GM23338 (cell line): ENCODE results near the gene GRM4. TPM values are rescaled to one million over a fixed set of nuclear protein-coding genes. Genes with fewer than 3 reads are reported as not detected.

Experiments
- ATAC-seq: fragments of 200-7000 bp; cut with Tn5 transposase; 3 replicates; pipeline ENCODE4 v1.9.1; 2020
- DNase-seq: peaks from one replicate; pipeline ENCODE4 v3.0.0-alpha.2; 2015; ENCODE audit warnings: low spot score
- H2AFZ ChIP-seq: fragments of 200-600 bp; sonication (generic); 2 replicates; pipeline ENCODE4 v1.8.0; 2016; ENCODE audit warnings: antibody characterized with exemption, mild to moderate bottlenecking, moderate library complexity
- H3F3A ChIP-seq: fragments of 200-600 bp; sonication (generic); replicated peaks from 2 replicates; pipeline ENCODE4 v1.8.0; 2017; ENCODE audit warnings: antibody characterized with exemption, mixed run types, low read depth
- H3K27ac ChIP-seq: fragments of 200-600 bp; sonication (generic); 2 replicates; pipeline ENCODE4 v1.6.1; 2016; ENCODE audit warnings: low read depth
- H3K27me3 ChIP-seq: fragments of 200-600 bp; sonication (generic); 2 replicates; pipeline ENCODE4 v1.8.0; 2016; ENCODE audit warnings: mild to moderate bottlenecking, mixed run types, moderate library complexity; ENCODE audit not compliant: insufficient read depth
- H3K36me3 ChIP-seq: fragments of 200-600 bp; sonication (generic); 2 replicates; pipeline ENCODE4 v1.8.0; 2016; ENCODE audit warnings: mild to moderate bottlenecking; ENCODE audit not compliant: insufficient read depth
- H3K4me1 ChIP-seq: fragments of 200-600 bp; sonication (generic); 2 replicates; pipeline ENCODE4 v1.8.0; 2016; ENCODE audit warnings: mild to moderate bottlenecking, moderate library complexity; ENCODE audit not compliant: insufficient read depth
- H3K4me2 ChIP-seq: fragments of 200-600 bp; sonication (generic); 2 replicates; pipeline ENCODE4 v1.7.1; 2017; ENCODE audit warnings: mixed run types
- H3K4me3 ChIP-seq: fragments of 200-600 bp; sonication (generic); 2 replicates; pipeline ENCODE4 v1.6.1; 2016; ENCODE audit warnings: mixed run types
- H3K79me2 ChIP-seq: fragments of 200-600 bp; sonication (generic); replicated peaks from 2 replicates; pipeline ENCODE4 v1.8.0; 2017; ENCODE audit warnings: mild to moderate bottlenecking; ENCODE audit not compliant: insufficient read depth
- H3K9me2 ChIP-seq: fragments of 200-600 bp; sonication (generic); 2 replicates; pipeline ENCODE4 v1.8.0; 2017; ENCODE audit not compliant: insufficient read depth
- H4K20me1 ChIP-seq: fragments of 200-600 bp; sonication (generic); replicated peaks from 2 replicates; pipeline ENCODE4 v1.8.0; 2017; ENCODE audit warnings: mild to moderate bottlenecking; ENCODE audit not compliant: insufficient read depth
- H3K27ac Mint-ChIP-seq: 2 replicates; pipeline ENCODE4 v1.8.0; 2020; ENCODE audit warnings: inconsistent platforms, mild to moderate bottlenecking, moderate library complexity, mixed read lengths
- H3K27me3 Mint-ChIP-seq: 3 replicates; pipeline ENCODE4 v1.8.0; 2022; ENCODE audit warnings: low read depth, mild to moderate bottlenecking, moderate library complexity, mixed read lengths, inconsistent platforms; ENCODE audit not compliant: insufficient read depth, poor library complexity
- H3K36me3 Mint-ChIP-seq: 3 replicates; pipeline ENCODE4 v1.8.0; 2021; ENCODE audit warnings: low read depth, mild to moderate bottlenecking, inconsistent platforms, moderate library complexity, mixed read lengths
- H3K4me1 Mint-ChIP-seq: 3 replicates; pipeline ENCODE4 v1.8.0; 2020; ENCODE audit warnings: mild to moderate bottlenecking, inconsistent platforms, mixed read lengths
- H3K4me3 Mint-ChIP-seq: 3 replicates; pipeline ENCODE4 v1.8.0; 2021; ENCODE audit warnings: moderate library complexity, mild to moderate bottlenecking, inconsistent platforms, mixed read lengths
- H3K9me3 Mint-ChIP-seq: 3 replicates; pipeline ENCODE4 v1.8.0; 2020; ENCODE audit warnings: moderate library complexity, mild to moderate bottlenecking, inconsistent platforms, mixed read lengths
- CREB1 ChIP-seq: fragments of 250-450 bp; sonication (Bioruptor Pico); IDR thresholded peaks from 2 replicates; pipeline ENCODE4 v1.5.0; 2020; ENCODE audit warnings: low read depth, mild to moderate bottlenecking, moderate library complexity
- EZH2 ChIP-seq: fragments of 200-600 bp; sonication (generic); IDR thresholded peaks from one replicate; pipeline ENCODE4 v1.8.0; 2017; ENCODE audit warnings: antibody characterized with exemption, mild to moderate bottlenecking, low read depth; ENCODE audit not compliant: unreplicated experiment
- EZH2phosphoT487 ChIP-seq: fragments of 200-600 bp; sonication (generic); IDR thresholded peaks from one replicate; pipeline ENCODE4 v1.8.1; 2018; ENCODE audit warnings: antibody characterized with exemption; ENCODE audit not compliant: unreplicated experiment
- JUNB ChIP-seq: IDR thresholded peaks from one replicate; pipeline ENCODE4 v1.6.1; 2016; ENCODE audit warnings: antibody characterized with exemption; ENCODE audit not compliant: unreplicated experiment
- NANOG ChIP-seq: IDR thresholded peaks from 2 replicates; pipeline ENCODE4 v1.6.1; 2016; ENCODE audit warnings: antibody characterized with exemption, borderline replicate concordance
- POLR2AphosphoS5 ChIP-seq: IDR thresholded peaks from 2 replicates; pipeline ENCODE4 v1.6.1; 2016; ENCODE audit warnings: antibody characterized with exemption, low read depth
- STAT1 ChIP-seq: IDR thresholded peaks from one replicate; pipeline ENCODE4 v1.6.1; 2016; ENCODE audit warnings: antibody characterized with exemption; ENCODE audit not compliant: unreplicated experiment
- ZNF114 ChIP-seq: fragments of 250-450 bp; sonication (Bioruptor Pico); IDR thresholded peaks from 2 replicates; pipeline ENCODE4 v1.5.0; 2020; ENCODE audit warnings: mild to moderate bottlenecking, moderate library complexity
- ZNF331 ChIP-seq: fragments of 250-450 bp; sonication (Bioruptor Pico); IDR thresholded peaks from 2 replicates; pipeline ENCODE4 v1.5.0; 2020; ENCODE audit warnings: low read depth, mild to moderate bottlenecking, moderate library complexity
- polyA plus RNA-seq: library from polyadenylated mRNA; unstranded; fragments of >200 nt; fragmentation: Nextera tagmentation; extraction: Ambion mirVana; gene quantifications from 2 replicates; pipeline ENCODE4 v1.2.1, GENCODE V29; 2016
- total RNA-seq: library from RNA; depleted of rRNA; stranded (reverse); fragments of >200 nt; shearing (Covaris generic); gene quantifications from 2 replicates; pipeline ENCODE4 v1.2.3, GENCODE V29; 2014
- TF ChIP-seq, protein P1 (sequence below): fragments of 250-450 bp; sonication (Bioruptor Pico); IDR thresholded peaks from 2 replicates; pipeline ENCODE4 v1.5.0; 2020; ENCODE audit warnings: mild to moderate bottlenecking, moderate library complexity
- TF ChIP-seq, protein P2 (sequence below), 2 experiments: fragments of 200-600 bp in 1 of 2; sonication (generic) in 1 of 2; conservative IDR thresholded peaks; 2 replicates each; pipeline versions ENCODE4 v1.5.1 to v1.6.1; 2016 to 2017; ENCODE audit warnings: antibody characterized with exemption in 2 of 2, low read depth in 2 of 2, mild to moderate bottlenecking in 2 of 2, moderate library complexity in 1 of 2
- TF ChIP-seq, protein P3 (sequence below): IDR thresholded peaks from 2 replicates; pipeline ENCODE4 v1.6.1; 2016; ENCODE audit warnings: antibody characterized with exemption
- TF ChIP-seq, protein P4 (sequence below): IDR thresholded peaks from one replicate; pipeline ENCODE4 v1.6.1; 2018; ENCODE audit warnings: antibody characterized with exemption; ENCODE audit not compliant: unreplicated experiment

The GRM4 gene
- total and polyA plus RNA-seq, 2 experiments from 2014 or later, result 7.0 to 30.6 TPM

DNA sequence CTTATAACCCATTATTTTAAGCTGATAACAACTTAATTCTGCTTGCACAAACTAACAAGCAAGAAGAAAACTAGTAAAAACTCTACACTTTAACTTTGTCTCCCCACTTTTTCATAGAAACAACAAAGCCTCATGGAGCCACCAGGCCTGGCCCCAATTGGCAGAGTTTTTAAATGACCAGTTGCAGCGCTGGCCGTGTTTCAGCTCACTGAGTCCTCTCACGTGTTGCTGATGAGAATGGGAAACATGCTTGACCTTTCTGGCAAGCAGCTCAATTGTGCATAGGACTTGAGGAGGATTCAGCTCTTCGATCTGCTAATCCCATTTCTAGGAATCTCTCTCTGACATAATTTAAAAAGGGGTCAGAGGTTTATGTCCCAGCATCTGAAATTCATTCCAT lies 24.5 kb upstream of the GRM4 start:
- no peak for TF ChIP-seq EZH2phosphoT487
- TF ChIP-seq ZNF114 (CRISPR knock-in tag), result no peak
- TF ChIP-seq STAT1, result no peak
- TF ChIP-seq JUNB, result no peak
- TF ChIP-seq ZNF331 (CRISPR knock-in tag), result no peak
- no peak for TF ChIP-seq NANOG
- TF ChIP-seq POLR2AphosphoS5, result no peak
- no peak for TF ChIP-seq CREB1 (CRISPR knock-in tag)
- TF ChIP-seq, protein P1, sequence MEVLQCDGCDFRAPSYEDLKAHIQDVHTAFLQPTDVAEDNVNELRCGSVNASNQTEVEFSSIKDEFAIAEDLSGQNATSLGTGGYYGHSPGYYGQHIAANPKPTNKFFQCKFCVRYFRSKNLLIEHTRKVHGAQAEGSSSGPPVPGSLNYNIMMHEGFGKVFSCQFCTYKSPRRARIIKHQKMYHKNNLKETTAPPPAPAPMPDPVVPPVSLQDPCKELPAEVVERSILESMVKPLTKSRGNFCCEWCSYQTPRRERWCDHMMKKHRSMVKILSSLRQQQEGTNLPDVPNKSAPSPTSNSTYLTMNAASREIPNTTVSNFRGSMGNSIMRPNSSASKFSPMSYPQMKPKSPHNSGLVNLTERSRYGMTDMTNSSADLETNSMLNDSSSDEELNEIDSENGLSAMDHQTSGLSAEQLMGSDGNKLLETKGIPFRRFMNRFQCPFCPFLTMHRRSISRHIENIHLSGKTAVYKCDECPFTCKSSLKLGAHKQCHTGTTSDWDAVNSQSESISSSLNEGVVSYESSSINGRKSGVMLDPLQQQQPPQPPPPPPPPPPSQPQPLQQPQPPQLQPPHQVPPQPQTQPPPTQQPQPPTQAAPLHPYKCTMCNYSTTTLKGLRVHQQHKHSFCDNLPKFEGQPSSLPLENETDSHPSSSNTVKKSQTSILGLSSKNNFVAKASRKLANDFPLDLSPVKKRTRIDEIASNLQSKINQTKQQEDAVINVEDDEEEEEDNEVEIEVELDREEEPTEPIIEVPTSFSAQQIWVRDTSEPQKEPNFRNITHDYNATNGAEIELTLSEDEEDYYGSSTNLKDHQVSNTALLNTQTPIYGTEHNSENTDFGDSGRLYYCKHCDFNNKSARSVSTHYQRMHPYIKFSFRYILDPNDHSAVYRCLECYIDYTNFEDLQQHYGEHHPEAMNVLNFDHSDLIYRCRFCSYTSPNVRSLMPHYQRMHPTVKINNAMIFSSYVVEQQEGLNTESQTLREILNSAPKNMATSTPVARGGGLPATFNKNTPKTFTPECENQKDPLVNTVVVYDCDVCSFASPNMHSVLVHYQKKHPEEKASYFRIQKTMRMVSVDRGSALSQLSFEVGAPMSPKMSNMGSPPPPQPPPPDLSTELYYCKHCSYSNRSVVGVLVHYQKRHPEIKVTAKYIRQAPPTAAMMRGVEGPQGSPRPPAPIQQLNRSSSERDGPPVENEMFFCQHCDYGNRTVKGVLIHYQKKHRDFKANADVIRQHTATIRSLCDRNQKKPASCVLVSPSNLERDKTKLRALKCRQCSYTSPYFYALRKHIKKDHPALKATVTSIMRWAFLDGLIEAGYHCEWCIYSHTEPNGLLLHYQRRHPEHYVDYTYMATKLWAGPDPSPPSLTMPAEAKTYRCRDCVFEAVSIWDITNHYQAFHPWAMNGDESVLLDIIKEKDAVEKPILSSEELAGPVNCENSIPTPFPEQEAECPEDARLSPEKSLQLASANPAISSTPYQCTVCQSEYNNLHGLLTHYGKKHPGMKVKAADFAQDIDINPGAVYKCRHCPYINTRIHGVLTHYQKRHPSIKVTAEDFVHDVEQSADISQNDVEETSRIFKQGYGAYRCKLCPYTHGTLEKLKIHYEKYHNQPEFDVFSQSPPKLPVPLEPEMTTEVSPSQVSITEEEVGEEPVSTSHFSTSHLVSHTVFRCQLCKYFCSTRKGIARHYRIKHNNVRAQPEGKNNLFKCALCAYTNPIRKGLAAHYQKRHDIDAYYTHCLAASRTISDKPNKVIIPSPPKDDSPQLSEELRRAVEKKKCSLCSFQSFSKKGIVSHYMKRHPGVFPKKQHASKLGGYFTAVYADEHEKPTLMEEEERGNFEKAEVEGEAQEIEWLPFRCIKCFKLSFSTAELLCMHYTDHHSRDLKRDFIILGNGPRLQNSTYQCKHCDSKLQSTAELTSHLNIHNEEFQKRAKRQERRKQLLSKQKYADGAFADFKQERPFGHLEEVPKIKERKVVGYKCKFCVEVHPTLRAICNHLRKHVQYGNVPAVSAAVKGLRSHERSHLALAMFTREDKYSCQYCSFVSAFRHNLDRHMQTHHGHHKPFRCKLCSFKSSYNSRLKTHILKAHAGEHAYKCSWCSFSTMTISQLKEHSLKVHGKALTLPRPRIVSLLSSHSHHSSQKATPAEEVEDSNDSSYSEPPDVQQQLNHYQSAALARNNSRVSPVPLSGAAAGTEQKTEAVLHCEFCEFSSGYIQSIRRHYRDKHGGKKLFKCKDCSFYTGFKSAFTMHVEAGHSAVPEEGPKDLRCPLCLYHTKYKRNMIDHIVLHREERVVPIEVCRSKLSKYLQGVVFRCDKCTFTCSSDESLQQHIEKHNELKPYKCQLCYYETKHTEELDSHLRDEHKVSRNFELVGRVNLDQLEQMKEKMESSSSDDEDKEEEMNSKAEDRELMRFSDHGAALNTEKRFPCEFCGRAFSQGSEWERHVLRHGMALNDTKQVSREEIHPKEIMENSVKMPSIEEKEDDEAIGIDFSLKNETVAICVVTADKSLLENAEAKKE (CRISPR knock-in tag), result no peak
- TF ChIP-seq, protein P2, sequence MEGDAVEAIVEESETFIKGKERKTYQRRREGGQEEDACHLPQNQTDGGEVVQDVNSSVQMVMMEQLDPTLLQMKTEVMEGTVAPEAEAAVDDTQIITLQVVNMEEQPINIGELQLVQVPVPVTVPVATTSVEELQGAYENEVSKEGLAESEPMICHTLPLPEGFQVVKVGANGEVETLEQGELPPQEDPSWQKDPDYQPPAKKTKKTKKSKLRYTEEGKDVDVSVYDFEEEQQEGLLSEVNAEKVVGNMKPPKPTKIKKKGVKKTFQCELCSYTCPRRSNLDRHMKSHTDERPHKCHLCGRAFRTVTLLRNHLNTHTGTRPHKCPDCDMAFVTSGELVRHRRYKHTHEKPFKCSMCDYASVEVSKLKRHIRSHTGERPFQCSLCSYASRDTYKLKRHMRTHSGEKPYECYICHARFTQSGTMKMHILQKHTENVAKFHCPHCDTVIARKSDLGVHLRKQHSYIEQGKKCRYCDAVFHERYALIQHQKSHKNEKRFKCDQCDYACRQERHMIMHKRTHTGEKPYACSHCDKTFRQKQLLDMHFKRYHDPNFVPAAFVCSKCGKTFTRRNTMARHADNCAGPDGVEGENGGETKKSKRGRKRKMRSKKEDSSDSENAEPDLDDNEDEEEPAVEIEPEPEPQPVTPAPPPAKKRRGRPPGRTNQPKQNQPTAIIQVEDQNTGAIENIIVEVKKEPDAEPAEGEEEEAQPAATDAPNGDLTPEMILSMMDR (conservative IDR thresholded peaks at IDR 0.05; ENCODE audit: low read depth in 2 of 2), result no peak
- TF ChIP-seq, protein P3, sequence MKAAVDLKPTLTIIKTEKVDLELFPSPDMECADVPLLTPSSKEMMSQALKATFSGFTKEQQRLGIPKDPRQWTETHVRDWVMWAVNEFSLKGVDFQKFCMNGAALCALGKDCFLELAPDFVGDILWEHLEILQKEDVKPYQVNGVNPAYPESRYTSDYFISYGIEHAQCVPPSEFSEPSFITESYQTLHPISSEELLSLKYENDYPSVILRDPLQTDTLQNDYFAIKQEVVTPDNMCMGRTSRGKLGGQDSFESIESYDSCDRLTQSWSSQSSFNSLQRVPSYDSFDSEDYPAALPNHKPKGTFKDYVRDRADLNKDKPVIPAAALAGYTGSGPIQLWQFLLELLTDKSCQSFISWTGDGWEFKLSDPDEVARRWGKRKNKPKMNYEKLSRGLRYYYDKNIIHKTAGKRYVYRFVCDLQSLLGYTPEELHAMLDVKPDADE, result no peak
- no peak for TF ChIP-seq EZH2
- TF ChIP-seq, protein P4, sequence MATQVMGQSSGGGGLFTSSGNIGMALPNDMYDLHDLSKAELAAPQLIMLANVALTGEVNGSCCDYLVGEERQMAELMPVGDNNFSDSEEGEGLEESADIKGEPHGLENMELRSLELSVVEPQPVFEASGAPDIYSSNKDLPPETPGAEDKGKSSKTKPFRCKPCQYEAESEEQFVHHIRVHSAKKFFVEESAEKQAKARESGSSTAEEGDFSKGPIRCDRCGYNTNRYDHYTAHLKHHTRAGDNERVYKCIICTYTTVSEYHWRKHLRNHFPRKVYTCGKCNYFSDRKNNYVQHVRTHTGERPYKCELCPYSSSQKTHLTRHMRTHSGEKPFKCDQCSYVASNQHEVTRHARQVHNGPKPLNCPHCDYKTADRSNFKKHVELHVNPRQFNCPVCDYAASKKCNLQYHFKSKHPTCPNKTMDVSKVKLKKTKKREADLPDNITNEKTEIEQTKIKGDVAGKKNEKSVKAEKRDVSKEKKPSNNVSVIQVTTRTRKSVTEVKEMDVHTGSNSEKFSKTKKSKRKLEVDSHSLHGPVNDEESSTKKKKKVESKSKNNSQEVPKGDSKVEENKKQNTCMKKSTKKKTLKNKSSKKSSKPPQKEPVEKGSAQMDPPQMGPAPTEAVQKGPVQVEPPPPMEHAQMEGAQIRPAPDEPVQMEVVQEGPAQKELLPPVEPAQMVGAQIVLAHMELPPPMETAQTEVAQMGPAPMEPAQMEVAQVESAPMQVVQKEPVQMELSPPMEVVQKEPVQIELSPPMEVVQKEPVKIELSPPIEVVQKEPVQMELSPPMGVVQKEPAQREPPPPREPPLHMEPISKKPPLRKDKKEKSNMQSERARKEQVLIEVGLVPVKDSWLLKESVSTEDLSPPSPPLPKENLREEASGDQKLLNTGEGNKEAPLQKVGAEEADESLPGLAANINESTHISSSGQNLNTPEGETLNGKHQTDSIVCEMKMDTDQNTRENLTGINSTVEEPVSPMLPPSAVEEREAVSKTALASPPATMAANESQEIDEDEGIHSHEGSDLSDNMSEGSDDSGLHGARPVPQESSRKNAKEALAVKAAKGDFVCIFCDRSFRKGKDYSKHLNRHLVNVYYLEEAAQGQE, result no peak
- Histone ChIP-seq H3K4me1 (no peaks in the 10 kb centered on the region), H4K20me1 (no peaks in the 10 kb centered on the region), H3K27me3 (no peaks in the 10 kb centered on the region), H3K36me3 (no peaks in the 10 kb centered on the region), H3K79me2 (no peaks in the 10 kb centered on the region), H3K27ac (no peak overlapping the region), H3K4me3 (no peak overlapping the region), H2AFZ (no peak overlapping the region), H3F3A (no peaks in the 10 kb centered on the region), H3K4me2 (no peak overlapping the region), H3K9me2 (no peaks in the 10 kb centered on the region)
- H3K4me3 Mint-ChIP-seq, result no peak overlapping the region
- no peaks in the 10 kb centered on the region for H3K9me3 Mint-ChIP-seq
- no peak overlapping the region for H3K27ac Mint-ChIP-seq
- no peaks in the 10 kb centered on the region for H3K36me3 Mint-ChIP-seq
- H3K4me1 Mint-ChIP-seq, result no peaks in the 10 kb centered on the region
- no peak for ATAC-seq
- DNase-seq, result no peak
- peaks cover 2% of the 10 kb centered on the region for H3K27me3 Mint-ChIP-seq
